ENCODE results near the gene C5orf15.

GRCh38 chr5:133927300-133928180 lies 40.9 kb downstream of the C5orf15 start:
- no peak for TF ChIP-seq POLR2A (IDR thresholded peaks at IDR 0.05; ENCODE audit: low read length)
- TF ChIP-seq GATA1 (IDR thresholded peaks at IDR 0.05; ENCODE audit: low read depth, low read length), result no peak
